Activated CD8-positive, alpha-beta T cell treated with anti-CD3 and anti-CD28 coated beads for 36 hours (primary cell): ENCODE data around the gene DPP6. TPM values are rescaled to one million over a fixed set of nuclear protein-coding genes. Genes with fewer than 3 reads are reported as not detected.

Experiments
- ATAC-seq: fragments of 200-7000 bp; cut with Tn5 transposase; one replicate; pipeline ENCODE4 v1.10.0; 2021; ENCODE audit warnings: mild to moderate bottlenecking, moderate library complexity
- CTCF ChIA-PET: fragments of 350-600 bp; sonication (Branson Sonifier 250); formaldehyde crosslinking; loops from one replicate; lab custom pipeline; 2021; ENCODE audit warnings: antibody characterized with exemption; lab: Charles Lee
- POLR2A ChIA-PET: fragments of 350-600 bp; sonication (Branson Sonifier 250); formaldehyde crosslinking; loops from one replicate; lab custom pipeline; 2021; ENCODE audit warnings: antibody characterized with exemption; lab: Charles Lee
- DNase-seq: peaks from one replicate; pipeline ENCODE4 v3.0.0-alpha.2; 2020
- H3K27ac Mint-ChIP-seq: one replicate; pipeline ENCODE4 v1.8.0; 2021; ENCODE audit warnings: mild to moderate bottlenecking, mixed read lengths
- H3K27me3 Mint-ChIP-seq: one replicate; pipeline ENCODE4 v1.8.0; 2021; ENCODE audit warnings: mixed read lengths
- H3K36me3 Mint-ChIP-seq: one replicate; pipeline ENCODE4 v1.8.0; 2021; ENCODE audit warnings: low read depth, mixed read lengths
- H3K4me1 Mint-ChIP-seq: one replicate; pipeline ENCODE4 v1.8.0; 2021; ENCODE audit warnings: low read depth, mixed read lengths
- H3K4me3 Mint-ChIP-seq: one replicate; pipeline ENCODE4 v1.8.0; 2021; ENCODE audit warnings: mild to moderate bottlenecking, moderate library complexity, mixed read lengths
- H3K9me3 Mint-ChIP-seq: one replicate; pipeline ENCODE4 v1.8.0; 2021; ENCODE audit warnings: mixed read lengths
- intact Hi-C: fragments of 100-400 bp; cut with micrococcal nuclease; formaldehyde crosslinking; loops from one replicate; pipeline ENCODE4 v1.10.0; 2022
- total RNA-seq, 2 experiments: library from RNA; stranded (reverse); gene quantifications; one replicate each; pipeline ENCODE4 v1.2.3, GENCODE V29; 2021
- TF ChIP-seq, protein P1 (sequence below): fragments of 200-600 bp; IDR thresholded peaks from one replicate; pipeline ENCODE4 v1.8.0; 2022; ENCODE audit warnings: antibody characterized with exemption, mild to moderate bottlenecking

The DPP6 gene
- total RNA-seq, 2 experiments from 2014 or later = not detected

DNA sequence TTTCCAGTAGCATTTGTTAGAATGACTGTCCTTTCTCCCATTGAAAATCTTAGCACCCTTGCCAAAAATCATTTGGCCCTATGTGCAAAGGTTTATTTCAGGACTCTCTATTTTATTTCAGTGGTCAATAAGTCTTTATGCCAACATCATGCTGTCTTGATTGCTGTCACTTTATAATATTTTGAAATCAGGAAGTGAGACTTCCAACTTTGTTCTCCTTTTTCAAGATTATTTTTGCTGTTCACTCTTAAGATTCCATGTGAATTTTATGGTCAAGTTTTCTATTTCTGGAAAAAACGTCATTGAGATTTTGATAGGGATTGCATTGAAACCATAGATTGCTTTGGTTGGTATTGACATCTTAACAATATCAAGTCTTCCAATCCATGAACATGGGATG lies 885.6 kb downstream of the DPP6 start:
- no peak for ATAC-seq
- H3K27ac Mint-ChIP-seq = no peak overlapping the region
- H3K9me3 Mint-ChIP-seq = peaks cover 10% of the 10 kb centered on the region
- ChIA-PET CTCF (interaction anchor here (0.8 to 2.6 kb wide), 3 partner anchors 11 to 64 kb away, joined by 3 to 9 read pairs (median 6); no protein-coding TSS in a partner anchor), POLR2A (interaction anchor here (0.7 kb wide), 1 partner anchor 9 kb away, joined by 3 read pairs; no protein-coding TSS in a partner anchor)
- intact Hi-C loops = no loop called here
- no peaks in the 10 kb centered on the region for H3K27me3 Mint-ChIP-seq
- peaks cover 9% of the 10 kb centered on the region for H3K4me1 Mint-ChIP-seq
- TF ChIP-seq, protein P1, sequence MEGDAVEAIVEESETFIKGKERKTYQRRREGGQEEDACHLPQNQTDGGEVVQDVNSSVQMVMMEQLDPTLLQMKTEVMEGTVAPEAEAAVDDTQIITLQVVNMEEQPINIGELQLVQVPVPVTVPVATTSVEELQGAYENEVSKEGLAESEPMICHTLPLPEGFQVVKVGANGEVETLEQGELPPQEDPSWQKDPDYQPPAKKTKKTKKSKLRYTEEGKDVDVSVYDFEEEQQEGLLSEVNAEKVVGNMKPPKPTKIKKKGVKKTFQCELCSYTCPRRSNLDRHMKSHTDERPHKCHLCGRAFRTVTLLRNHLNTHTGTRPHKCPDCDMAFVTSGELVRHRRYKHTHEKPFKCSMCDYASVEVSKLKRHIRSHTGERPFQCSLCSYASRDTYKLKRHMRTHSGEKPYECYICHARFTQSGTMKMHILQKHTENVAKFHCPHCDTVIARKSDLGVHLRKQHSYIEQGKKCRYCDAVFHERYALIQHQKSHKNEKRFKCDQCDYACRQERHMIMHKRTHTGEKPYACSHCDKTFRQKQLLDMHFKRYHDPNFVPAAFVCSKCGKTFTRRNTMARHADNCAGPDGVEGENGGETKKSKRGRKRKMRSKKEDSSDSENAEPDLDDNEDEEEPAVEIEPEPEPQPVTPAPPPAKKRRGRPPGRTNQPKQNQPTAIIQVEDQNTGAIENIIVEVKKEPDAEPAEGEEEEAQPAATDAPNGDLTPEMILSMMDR = no peak
- no peak overlapping the region for H3K4me3 Mint-ChIP-seq
- DNase-seq = no peak
- H3K36me3 Mint-ChIP-seq = peaks cover 28% of the 10 kb centered on the region

DNA sequence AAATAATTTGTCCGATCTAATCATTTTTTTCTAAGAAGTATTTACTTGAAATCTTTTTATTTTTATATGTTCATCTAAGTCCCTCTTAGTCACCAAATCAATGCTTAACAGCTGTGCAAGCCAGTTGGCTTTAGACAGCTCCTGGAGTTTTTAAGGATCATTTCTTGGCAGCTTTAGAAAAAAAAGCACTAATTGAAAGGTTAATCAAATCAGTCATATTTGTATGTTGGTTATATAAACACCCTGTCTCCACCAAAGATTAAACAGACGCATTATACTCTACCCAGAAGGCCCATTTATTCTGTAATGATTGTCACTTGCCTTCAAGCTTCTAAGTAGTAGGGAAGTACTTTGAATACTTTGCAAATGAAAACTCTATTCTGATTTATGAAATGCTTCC lies 890.5 kb downstream of the DPP6 start:
- TF ChIP-seq, protein P1 = no peak
- Mint-ChIP-seq H3K4me3 (no peak overlapping the region), H3K36me3 (peaks cover 13% of the 10 kb centered on the region), H3K9me3 (no peaks in the 10 kb centered on the region), H3K4me1 (peaks cover 5% of the 10 kb centered on the region), H3K27me3 (no peaks in the 10 kb centered on the region), H3K27ac (no peak overlapping the region)
- CTCF ChIA-PET = interaction anchor here (1.8 to 13.6 kb wide), 4 partner anchors 9 to 66 kb away, joined by 9 to 155 read pairs (median 32); no protein-coding TSS in a partner anchor
- no peak for DNase-seq
- intact Hi-C loops = no loop called here
- POLR2A ChIA-PET = interaction anchor here (1.4 kb wide), 1 partner anchor 21 kb away, joined by 6 read pairs; no protein-coding TSS in a partner anchor
- ATAC-seq = no peak
